ENCODE results near the gene HSDL2.
A peak's percentile ranks its signal among the peaks of the same experiment; 100 is the strongest.

Gene HSDL2

DNA sequence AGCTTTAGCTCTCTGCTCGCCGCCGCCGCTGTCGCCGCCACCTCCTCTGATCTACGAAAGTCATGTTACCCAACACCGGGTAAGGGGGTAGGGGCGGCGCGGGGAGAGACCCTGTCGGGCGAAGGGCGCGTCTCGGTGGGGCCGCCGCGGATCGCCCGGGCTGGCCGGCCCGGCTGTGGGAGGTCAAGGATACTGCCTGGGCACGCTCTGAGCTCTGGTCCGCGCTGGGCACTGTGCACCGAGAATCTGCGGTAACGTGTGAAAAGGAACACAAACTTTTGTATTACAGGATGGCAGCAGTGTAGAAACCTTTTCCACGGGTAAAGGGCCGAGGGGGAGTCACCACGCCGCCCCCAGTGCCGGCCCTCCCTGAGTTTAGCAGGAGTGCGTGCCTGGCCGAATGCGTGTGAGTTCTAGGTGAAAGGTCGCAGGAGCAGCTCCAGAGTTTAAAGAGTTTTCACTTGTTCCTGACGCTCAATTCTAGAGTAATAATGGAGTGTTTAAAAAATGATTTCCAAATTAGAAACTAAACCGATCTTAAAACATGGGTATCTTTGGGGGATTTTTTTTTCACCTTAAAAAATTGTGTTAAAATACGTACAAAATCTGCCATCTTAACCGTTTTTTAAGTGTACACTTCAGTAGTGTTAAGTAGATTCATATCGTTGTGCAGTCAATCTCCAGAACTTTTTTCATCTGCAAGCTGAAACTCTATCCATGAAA, at the start of gene HSDL2:
HSDL2 (plus strand) TSS at position 7 of the 723 bp plus-strand sequence; CDS start at position 63, 56 bp downstream.
- in situ Hi-C loops (cut with HindIII; ENCODE audit: low pct_ligation_motif_present, low sequenced_read_pairs), result no loop called here
- peak within 1 kb of the TSS; percentile 95 for H3K27ac ChIP-seq
- no peak for TF ChIP-seq CTCF (IDR thresholded peaks at IDR 0.05; ENCODE audit: low read depth, low read length, missing control alignments)
- no peaks in the 10 kb centered on the region for H3K36me3 ChIP-seq (replicated peaks)
- H3K27me3 ChIP-seq (replicated peaks), result no peaks in the 10 kb centered on the region
- H3K4me3 ChIP-seq (ENCODE audit: low read depth, low read length), result peak within 1 kb of the TSS; percentile 89
- DNase-seq, result no peak

- no peak for DNase-seq
- H3K27ac ChIP-seq, result no peak overlapping the region
- H3K36me3 ChIP-seq (replicated peaks), result no peaks in the 10 kb centered on the region
- in situ Hi-C loops (cut with HindIII; ENCODE audit: low pct_ligation_motif_present, low sequenced_read_pairs), result no loop called here
- H3K4me3 ChIP-seq (ENCODE audit: low read depth, low read length), result peak overlapping the region; percentile 82
- TF ChIP-seq CTCF (IDR thresholded peaks at IDR 0.05; ENCODE audit: low read depth, low read length, missing control alignments), result no peak
- H3K27me3 ChIP-seq (replicated peaks), result no peaks in the 10 kb centered on the region
These were observed 48.3 kb upstream of the HSDL2 start for GRCh38 chr9:112331674-112331952.

- peak overlapping the region; percentile 90 for H3K27ac ChIP-seq
- no peak for TF ChIP-seq CTCF (IDR thresholded peaks at IDR 0.05; ENCODE audit: low read depth, low read length, missing control alignments)
These were observed 47.7 kb upstream of the HSDL2 start for GRCh38 chr9:112332214-112332613.

DNA sequence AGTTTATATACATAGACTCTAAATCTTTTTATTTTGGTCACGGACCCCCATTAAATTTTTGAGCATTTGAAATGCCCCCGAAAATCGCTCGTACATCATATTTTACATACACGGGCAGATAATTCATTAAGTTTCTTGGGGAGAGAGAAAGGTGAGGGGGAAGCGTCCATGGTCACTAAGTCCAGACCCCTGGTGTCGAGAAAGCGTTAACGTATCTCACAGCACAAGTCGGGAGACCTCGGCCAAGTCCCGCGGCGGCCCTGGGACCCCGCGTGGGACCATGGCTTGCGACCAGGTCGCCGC, 47.3 kb upstream of the HSDL2 start:
- Histone ChIP-seq H3K4me3 (ENCODE audit: low read depth, low read length) (peak overlapping the region; percentile 82), H3K27me3 (replicated peaks) (no peaks in the 10 kb centered on the region), H3K27ac (peak overlapping the region; percentile 90), H3K36me3 (replicated peaks) (no peaks in the 10 kb centered on the region)
- TF ChIP-seq CTCF (IDR thresholded peaks at IDR 0.05; ENCODE audit: low read depth, low read length, missing control alignments), result peak; percentile 49
- peak; percentile 49 for DNase-seq
- in situ Hi-C loops (cut with HindIII; ENCODE audit: low pct_ligation_motif_present, low sequenced_read_pairs), result no loop called here

More at GRCh38 chr9:112332214-112332613, 47.7 kb upstream of the HSDL2 start:
- H3K27me3 ChIP-seq (replicated peaks), result no peaks in the 10 kb centered on the region
- H3K36me3 ChIP-seq (replicated peaks), result no peaks in the 10 kb centered on the region
- H3K4me3 ChIP-seq (ENCODE audit: low read depth, low read length), result peak overlapping the region; percentile 82
- DNase-seq, result no peak
- in situ Hi-C loops (cut with HindIII; ENCODE audit: low pct_ligation_motif_present, low sequenced_read_pairs), result no loop called here

- peak within 1 kb of the TSS; percentile 90 for H3K27ac ChIP-seq
- DNase-seq, result no peak
- H3K27me3 ChIP-seq (replicated peaks), result no peaks in the 10 kb centered on the region
- no peaks in the 10 kb centered on the region for H3K36me3 ChIP-seq (replicated peaks)
- in situ Hi-C loops (cut with HindIII; ENCODE audit: low pct_ligation_motif_present, low sequenced_read_pairs), result no loop called here
- no peak for TF ChIP-seq CTCF (IDR thresholded peaks at IDR 0.05; ENCODE audit: low read depth, low read length, missing control alignments)
- H3K4me3 ChIP-seq (ENCODE audit: low read depth, low read length), result peak within 1 kb of the TSS; percentile 82
These were observed 46.8 kb upstream of the HSDL2 start, which contains the start of gene PTBP3 for GRCh38 chr9:112332977-112333638. TSS of gene PTBP3 (minus strand) at chr9:112333619. CDS start at chr9:112297865, 35,754 bp downstream.

All from brain microvascular endothelial cell (primary cell).